Tibial nerve (tissue), 4 donors: ENCODE results near the gene TMEM178B.

ENCODE experiments used
- CTCF ChIP-seq, 5 experiments: fragments of 200-600 bp in 3 of 5; fragments of 450-650 bp in 2 of 5; sonication (generic) in 3 of 5; IDR thresholded peaks; one replicate each; pipeline ENCODE4 v1.5.1; 2016 to 2019; ENCODE audit warnings: antibody characterized with exemption in 5 of 5, mild to moderate bottlenecking in 3 of 5, moderate library complexity in 2 of 5
- EP300 ChIP-seq, 2 donors: sonication (generic); formaldehyde crosslinking; IDR thresholded peaks; one replicate each; pipeline ENCODE4 v1.6.1; 2017; ENCODE audit warnings: antibody characterized with exemption in 2 of 2, mild to moderate bottlenecking in 1 of 2
- POLR2A ChIP-seq, 2 donors: fragments of 450-650 bp; IDR thresholded peaks; one replicate each; pipeline ENCODE4 v1.6.1; 2017; ENCODE audit warnings: antibody characterized with exemption in 2 of 2, mild to moderate bottlenecking in 2 of 2, moderate library complexity in 2 of 2

- TF ChIP-seq POLR2A (IDR thresholded peaks at IDR 0.05) (no peak), CTCF (IDR thresholded peaks at IDR 0.05) (no peak), EP300 (IDR thresholded peaks at IDR 0.05) (no peak)
These were observed 281.2 kb downstream of the TMEM178B start for GRCh38 chr7:141355032-141355431.
